Activated CD4-positive, alpha-beta T cell treated with anti-CD3 and anti-CD28 coated beads for 36 hours (primary cell): ENCODE measurements around the gene S100A2. TPM values are rescaled to one million over a fixed set of nuclear protein-coding genes. Genes with fewer than 3 reads are reported as not detected.

Source experiments
- ATAC-seq: fragments of 200-7000 bp; cut with Tn5 transposase; one replicate; pipeline ENCODE4 v1.10.0; 2021; ENCODE audit warnings: mild to moderate bottlenecking, moderate library complexity
- CTCF ChIA-PET: fragments of 350-600 bp; sonication (Branson Sonifier 250); formaldehyde crosslinking; loops from one replicate; lab custom pipeline; 2021; ENCODE audit warnings: antibody characterized with exemption; lab: Charles Lee
- POLR2A ChIA-PET: fragments of 350-600 bp; sonication (Branson Sonifier 250); formaldehyde crosslinking; loops from one replicate; lab custom pipeline; 2021; ENCODE audit warnings: antibody characterized with exemption, inconsistent platforms; lab: Charles Lee
- DNase-seq: peaks from one replicate; pipeline ENCODE4 v3.0.0-alpha.2; 2020
- H3K27ac Mint-ChIP-seq: one replicate; pipeline ENCODE4 v1.8.0; 2021; ENCODE audit warnings: mixed read lengths
- H3K27me3 Mint-ChIP-seq: one replicate; pipeline ENCODE4 v1.8.0; 2021; ENCODE audit warnings: mixed read lengths
- H3K36me3 Mint-ChIP-seq: one replicate; pipeline ENCODE4 v1.8.0; 2021; ENCODE audit warnings: low read depth, mixed read lengths
- H3K4me1 Mint-ChIP-seq: one replicate; pipeline ENCODE4 v1.8.0; 2021; ENCODE audit warnings: mixed read lengths
- H3K4me3 Mint-ChIP-seq: one replicate; pipeline ENCODE4 v1.8.0; 2021; ENCODE audit warnings: mild to moderate bottlenecking, moderate library complexity, mixed read lengths
- H3K9me3 Mint-ChIP-seq: one replicate; pipeline ENCODE4 v1.8.0; 2021; ENCODE audit warnings: low read depth, mixed read lengths
- intact Hi-C, 2 experiments: fragments of 100-400 bp; cut with DNase I in 1 of 2; cut with micrococcal nuclease in 1 of 2; formaldehyde crosslinking; loops; one replicate each; pipeline versions ENCODE4 v1.14.2 to v1.15.1; 2022 to 2024; cut with DNase I, micrococcal nuclease
- total RNA-seq, 2 experiments: library from RNA; stranded (reverse); gene quantifications; one replicate each; pipeline ENCODE4 v1.2.3, GENCODE V29; 2021

S100A2 gene
- total RNA-seq, 2 experiments from 2014 or later: 3.3 to 7.0 TPM

DNA sequence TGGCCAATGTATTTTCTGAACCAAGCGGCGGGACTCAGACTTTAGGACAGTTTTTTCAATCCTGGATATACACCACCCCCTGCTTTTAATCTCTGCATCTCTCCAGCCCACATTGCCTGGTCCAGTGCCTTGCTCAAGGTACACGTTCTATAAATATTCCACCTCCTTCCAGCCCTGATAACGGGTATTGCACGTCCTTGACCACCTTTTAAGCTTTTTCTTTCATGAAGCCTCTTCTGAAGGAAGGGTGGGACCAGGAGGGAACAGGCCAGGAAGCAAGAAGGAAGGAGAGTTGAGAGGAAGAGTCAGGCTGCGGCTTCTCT is 43.9 kb upstream of the S100A2 start:
- intact Hi-C loops: loop anchor here in 1 of 2 experiments (10.0 kb wide), 1 partner anchor 255 kb away; the partner anchor contains the start of gene S100A9
- no peak overlapping the region for H3K4me3 Mint-ChIP-seq
- ChIA-PET CTCF (no interaction called here), POLR2A (no interaction called here)
- no peaks in the 10 kb centered on the region for H3K27me3 Mint-ChIP-seq
- H3K27ac Mint-ChIP-seq: no peak overlapping the region
- H3K9me3 Mint-ChIP-seq: no peaks in the 10 kb centered on the region
- no peaks in the 10 kb centered on the region for H3K36me3 Mint-ChIP-seq
- DNase-seq (no peak), ATAC-seq (no peak)
- H3K4me1 Mint-ChIP-seq: no peaks in the 10 kb centered on the region

DNA sequence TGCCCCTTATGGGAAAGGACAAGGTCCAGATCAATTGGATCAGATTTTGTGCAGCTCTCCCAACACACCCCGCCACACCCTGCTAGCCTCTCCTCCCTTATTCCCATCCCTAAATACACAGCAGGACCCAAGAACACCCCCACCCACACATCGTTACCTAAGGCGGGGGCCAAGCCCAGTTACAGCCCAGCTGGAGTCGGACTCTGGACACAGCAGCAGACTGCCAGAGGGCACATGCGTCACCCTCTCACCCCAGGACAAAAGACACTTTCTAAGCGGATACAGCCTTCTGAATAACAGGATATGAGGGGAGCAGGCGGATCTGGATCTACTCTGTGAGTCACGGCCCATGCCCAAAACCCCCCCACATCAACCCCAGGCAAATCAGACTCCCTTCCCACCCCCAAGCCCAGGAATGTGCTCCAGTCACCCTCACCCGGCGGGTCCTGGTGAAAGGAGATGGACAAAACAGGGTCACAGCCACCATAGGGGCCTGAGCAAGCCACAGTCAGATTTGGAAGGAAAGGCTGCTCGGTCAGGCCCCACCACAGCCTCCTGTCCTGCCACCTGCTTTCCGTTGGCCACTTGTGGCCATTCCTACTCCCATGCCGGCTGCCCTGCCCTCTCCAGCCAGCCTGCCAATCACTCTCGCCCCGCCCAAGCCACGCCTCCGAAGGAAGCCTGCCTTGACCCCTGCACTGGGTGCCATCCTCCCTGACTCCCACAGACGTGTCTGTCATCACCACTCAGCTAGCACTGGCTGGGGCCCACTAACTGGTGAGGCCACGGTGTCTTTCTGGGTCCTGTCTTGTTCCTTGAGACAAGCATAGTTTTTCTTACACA is 43.3 kb upstream of the S100A2 start:
- intact Hi-C loops: loop anchor here in 1 of 2 experiments (10.0 kb wide), 1 partner anchor 254 kb away; the partner anchor contains the start of gene S100A9
- Mint-ChIP-seq H3K27me3 (no peaks in the 10 kb centered on the region), H3K4me3 (no peak overlapping the region), H3K27ac (no peak overlapping the region), H3K9me3 (no peaks in the 10 kb centered on the region), H3K4me1 (no peaks in the 10 kb centered on the region), H3K36me3 (no peaks in the 10 kb centered on the region)
- no peak for ATAC-seq
- ChIA-PET CTCF (interaction anchor here (2.3 to 2.6 kb wide), 2 partner anchors 8 to 98 kb away, joined by 9 to 11 read pairs; no protein-coding TSS in a partner anchor), POLR2A (no interaction called here)
- DNase-seq: no peak

DNA sequence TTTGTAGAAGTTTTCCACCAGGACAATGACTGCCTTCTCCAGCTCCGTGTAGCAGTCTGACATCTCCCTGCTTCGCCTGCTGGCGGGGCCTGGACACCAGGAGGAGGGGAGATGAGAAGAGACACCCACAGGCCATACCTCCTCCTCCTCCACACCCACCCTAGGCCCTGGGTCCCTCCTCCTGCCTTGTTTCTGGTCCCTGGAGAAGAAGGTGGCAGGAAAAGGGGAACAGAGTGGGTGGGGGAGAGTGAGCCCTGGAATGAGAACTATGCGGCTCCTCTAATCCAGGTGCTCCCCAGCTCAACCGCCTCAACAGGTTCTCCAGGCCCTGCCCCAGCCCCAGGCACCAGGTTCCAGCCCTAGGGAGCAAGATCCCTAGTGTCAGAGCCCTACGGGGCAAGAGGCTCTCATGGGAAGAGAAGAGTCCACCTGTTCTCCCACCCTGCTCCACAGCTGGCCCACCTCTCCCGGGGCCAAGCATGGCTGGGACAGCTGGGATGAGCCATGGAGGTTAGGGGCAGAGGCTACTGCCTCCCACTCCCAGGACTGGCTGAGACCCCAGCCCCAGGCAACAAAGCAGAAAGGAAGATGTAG is 42.5 kb upstream of the S100A2 start:
- H3K4me1 Mint-ChIP-seq: no peaks in the 10 kb centered on the region
- no peaks in the 10 kb centered on the region for H3K9me3 Mint-ChIP-seq
- POLR2A ChIA-PET: no interaction called here
- no peak for DNase-seq
- ATAC-seq: no peak
- no peak overlapping the region for H3K4me3 Mint-ChIP-seq
- CTCF ChIA-PET: interaction anchor here (0.8 to 2.6 kb wide), 4 partner anchors 9 to 97 kb away, joined by 3 to 11 read pairs (median 7); no protein-coding TSS in a partner anchor
- no peaks in the 10 kb centered on the region for H3K36me3 Mint-ChIP-seq
- H3K27ac Mint-ChIP-seq: no peak overlapping the region
- intact Hi-C loops: loop anchor here in 1 of 2 experiments (10.0 kb wide), 1 partner anchor 253 kb away; the partner anchor contains the start of gene S100A9
- H3K27me3 Mint-ChIP-seq: no peaks in the 10 kb centered on the region

DNA sequence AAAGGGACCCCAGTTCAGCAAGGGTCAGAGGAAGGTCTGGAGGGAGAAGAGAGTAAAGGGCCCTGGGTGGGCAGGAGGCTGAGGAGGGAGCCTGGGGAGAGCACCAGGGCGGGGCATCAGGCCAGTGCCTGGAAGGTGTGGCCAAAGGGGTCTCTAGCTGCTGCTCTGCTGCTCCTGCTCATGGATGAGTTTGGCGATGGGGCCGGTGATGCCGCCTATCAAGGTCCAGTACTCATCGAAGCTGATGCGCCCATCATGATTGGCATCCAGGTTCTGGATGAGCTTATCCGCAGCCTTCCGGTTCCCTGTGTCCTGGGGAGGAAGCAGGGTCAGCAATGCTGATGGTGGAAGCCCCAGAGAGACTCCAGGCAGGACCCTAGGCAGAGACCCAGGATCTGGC is 41.7 kb upstream of the S100A2 start:
- Mint-ChIP-seq H3K4me1 (peaks cover 4% of the 10 kb centered on the region), H3K4me3 (no peak overlapping the region), H3K36me3 (no peaks in the 10 kb centered on the region), H3K27me3 (no peaks in the 10 kb centered on the region), H3K27ac (no peak overlapping the region), H3K9me3 (no peaks in the 10 kb centered on the region)
- no peak for DNase-seq
- intact Hi-C loops: loop anchor here in 1 of 2 experiments (10.0 kb wide), 1 partner anchor 253 kb away; the partner anchor contains the start of gene S100A9
- ChIA-PET POLR2A (no interaction called here), CTCF (interaction anchor here (0.6 to 2.6 kb wide), 5 partner anchors 8 to 96 kb away, joined by 3 to 11 read pairs (median 5); no protein-coding TSS in a partner anchor)
- no peak for ATAC-seq

DNA sequence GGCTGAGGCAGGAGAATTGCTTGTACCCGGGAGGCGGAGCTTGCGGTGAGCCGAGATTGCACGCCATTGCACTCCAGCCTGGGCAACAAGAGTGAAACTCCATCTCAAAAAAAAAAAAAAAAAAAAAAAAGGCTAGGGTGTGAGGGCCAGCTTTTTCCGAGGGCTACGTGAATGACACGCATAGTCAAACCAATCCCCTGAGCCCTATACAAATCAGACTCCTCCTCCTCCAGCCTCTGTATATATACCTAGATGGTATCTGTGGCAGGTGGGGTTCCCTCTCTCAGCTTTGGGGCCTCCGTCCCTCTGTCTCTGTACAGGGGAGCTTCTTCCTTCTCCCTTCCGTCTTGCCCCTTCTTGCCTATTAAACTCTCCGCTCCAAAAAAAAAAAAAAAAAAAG is 40.5 kb upstream of the S100A2 start:
- Mint-ChIP-seq H3K36me3 (no peaks in the 10 kb centered on the region), H3K4me1 (peaks cover 5% of the 10 kb centered on the region), H3K9me3 (no peaks in the 10 kb centered on the region), H3K27ac (no peak overlapping the region), H3K27me3 (no peaks in the 10 kb centered on the region), H3K4me3 (no peak overlapping the region)
- ATAC-seq (no peak), DNase-seq (no peak)
- ChIA-PET CTCF (interaction anchor here (1.6 to 2.6 kb wide), 3 partner anchors 8 to 95 kb away, joined by 5 to 11 read pairs (median 9); no protein-coding TSS in a partner anchor), POLR2A (no interaction called here)
- intact Hi-C loops: loop anchor here in 1 of 2 experiments (10.0 kb wide), 1 partner anchor 251 kb away; the partner anchor contains the start of gene S100A9

DNA sequence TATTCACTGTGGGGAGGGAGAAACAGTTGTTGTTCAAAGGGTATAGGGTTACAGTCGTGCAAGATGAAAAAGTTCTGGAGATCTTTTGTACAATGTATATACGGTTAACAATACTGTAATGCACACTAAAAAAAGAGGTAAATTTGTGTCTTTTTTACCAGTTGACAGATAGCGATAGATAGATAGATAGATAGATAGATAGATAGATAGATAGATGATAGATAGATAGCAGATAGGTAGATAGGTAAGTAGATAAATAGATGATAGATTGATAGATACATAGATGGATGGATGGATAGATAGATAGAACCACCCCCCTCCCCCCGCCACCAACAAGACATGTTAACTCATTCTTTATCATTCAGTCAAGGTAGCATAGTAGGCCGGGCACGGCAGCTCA is 37.1 kb upstream of the S100A2 start:
- CTCF ChIA-PET: interaction anchor here (1.7 kb wide), 1 partner anchor 20 kb away, joined by 5 read pairs; no protein-coding TSS in a partner anchor
- Mint-ChIP-seq H3K36me3 (no peaks in the 10 kb centered on the region), H3K27ac (no peak overlapping the region), H3K4me1 (peaks cover 13% of the 10 kb centered on the region), H3K9me3 (no peaks in the 10 kb centered on the region), H3K4me3 (no peak overlapping the region), H3K27me3 (no peaks in the 10 kb centered on the region)
- POLR2A ChIA-PET: no interaction called here
- intact Hi-C loops: loop anchor here in 1 of 2 experiments (10.0 kb wide), 1 partner anchor 248 kb away; the partner anchor contains the start of gene S100A9
- ATAC-seq: no peak
- no peak for DNase-seq

DNA sequence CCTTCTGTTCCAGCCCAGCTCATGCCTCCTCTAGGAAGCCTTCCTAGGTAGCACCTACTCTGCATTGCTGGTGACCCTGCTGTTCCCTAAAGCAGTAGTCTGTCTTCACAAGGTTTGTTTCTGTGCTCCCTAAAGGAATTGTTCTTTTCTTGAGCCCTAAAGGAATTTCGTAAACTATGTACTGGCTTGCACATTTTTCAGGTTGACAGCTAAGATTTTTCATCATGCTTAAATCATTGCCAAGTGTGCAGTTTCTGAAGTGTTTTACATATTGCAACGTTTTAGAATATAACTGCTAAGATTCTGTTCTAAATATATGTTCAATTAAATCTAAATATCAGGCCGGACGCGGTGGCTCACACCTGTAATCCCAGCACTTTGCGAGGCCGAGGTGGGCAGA is 34.2 kb upstream of the S100A2 start:
- ChIA-PET POLR2A (no interaction called here), CTCF (no interaction called here)
- no peak for DNase-seq
- no peak for ATAC-seq
- no peak overlapping the region for H3K27ac Mint-ChIP-seq
- H3K27me3 Mint-ChIP-seq: no peaks in the 10 kb centered on the region
- no peak overlapping the region for H3K4me3 Mint-ChIP-seq
- no peaks in the 10 kb centered on the region for H3K36me3 Mint-ChIP-seq
- peaks cover 22% of the 10 kb centered on the region for H3K4me1 Mint-ChIP-seq
- intact Hi-C loops: loop anchor here in 1 of 2 experiments (10.0 kb wide), 1 partner anchor 245 kb away; the partner anchor contains the start of gene S100A9
- no peaks in the 10 kb centered on the region for H3K9me3 Mint-ChIP-seq

DNA sequence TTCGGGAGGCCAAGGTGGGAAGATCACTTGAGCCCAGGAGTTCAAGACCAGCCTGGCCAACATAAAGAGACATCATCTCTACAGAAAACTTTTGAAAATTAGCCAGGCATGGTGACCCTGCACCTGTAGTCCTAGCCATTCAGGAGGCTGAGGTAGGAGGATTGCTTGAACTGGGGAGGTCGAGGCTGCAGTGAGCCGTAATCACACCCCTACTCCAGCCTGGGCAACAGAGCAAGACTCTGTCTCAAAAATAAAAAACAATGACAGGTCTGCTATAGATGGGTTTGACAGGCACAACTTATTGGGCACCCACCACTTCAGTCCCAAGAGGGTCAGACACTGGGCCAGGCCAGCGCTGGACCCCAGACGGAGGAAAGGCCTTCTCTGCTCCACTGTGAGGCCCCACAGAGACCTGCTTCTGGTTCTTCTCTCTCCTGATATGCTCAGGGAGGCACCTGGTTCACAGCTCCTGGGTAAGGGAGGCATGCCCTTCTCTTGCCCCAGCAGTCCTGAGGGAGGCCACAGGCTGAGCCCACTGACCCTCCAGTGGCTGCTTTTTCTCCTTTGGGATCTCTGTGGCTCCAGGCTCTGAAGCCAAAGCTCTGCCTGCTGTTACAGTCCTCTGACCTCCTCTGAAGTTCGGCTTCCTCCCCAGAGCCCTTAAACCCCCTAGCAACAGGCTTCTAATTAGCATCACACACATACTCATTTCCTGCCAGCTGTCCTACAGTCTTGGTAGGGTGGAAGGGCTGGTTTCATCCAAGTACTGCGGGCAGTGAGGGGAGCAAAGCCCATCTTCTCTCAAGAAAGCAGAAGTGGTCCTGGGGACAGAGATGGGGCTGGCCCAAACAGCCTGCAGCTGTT is 32.9 kb upstream of the S100A2 start:
- H3K4me3 Mint-ChIP-seq: no peak overlapping the region
- peak; percentile 72 for ATAC-seq
- intact Hi-C loops: no loop called here
- peak overlapping the region; percentile 59 for H3K27ac Mint-ChIP-seq
- H3K27me3 Mint-ChIP-seq: no peaks in the 10 kb centered on the region
- H3K9me3 Mint-ChIP-seq: no peaks in the 10 kb centered on the region
- no peaks in the 10 kb centered on the region for H3K36me3 Mint-ChIP-seq
- peaks cover 22% of the 10 kb centered on the region for H3K4me1 Mint-ChIP-seq
- ChIA-PET POLR2A (no interaction called here), CTCF (interaction anchor here (0.6 to 1.5 kb wide), 10 partner anchors 9 to 1603 kb away, joined by 3 to 7 read pairs (median 3); no protein-coding TSS in a partner anchor)
- peak; percentile 32 for DNase-seq

DNA sequence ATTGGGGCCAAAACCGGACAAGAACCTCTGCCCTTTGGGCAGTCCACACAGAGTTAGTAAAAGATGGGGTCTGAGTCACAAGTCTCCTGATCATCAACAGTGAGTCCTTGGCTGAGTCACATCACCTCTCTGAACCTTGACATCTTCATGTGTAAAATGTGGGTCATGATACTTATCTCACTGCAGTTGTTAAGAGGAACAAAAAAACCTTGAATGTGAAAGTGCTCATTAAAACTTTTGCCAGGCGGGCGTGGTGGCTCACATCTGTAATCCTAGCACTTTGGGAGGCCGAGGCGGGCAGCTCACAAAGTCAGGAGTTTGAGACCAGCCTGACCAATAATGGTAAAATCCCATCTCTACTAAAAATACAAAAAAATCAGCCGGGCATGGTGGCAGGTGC is 31.6 kb upstream of the S100A2 start:
- peak; percentile 51 for DNase-seq
- CTCF ChIA-PET: interaction anchor here (0.7 to 1.5 kb wide), 4 partner anchors 10 to 95 kb away, joined by 3 to 5 read pairs (median 3); no protein-coding TSS in a partner anchor
- intact Hi-C loops: loop anchor here in 1 of 2 experiments (1.0 kb wide), 1 partner anchor 24 kb away; no protein-coding TSS in a partner anchor
- Mint-ChIP-seq H3K4me3 (no peak overlapping the region), H3K4me1 (peaks cover 17% of the 10 kb centered on the region), H3K9me3 (no peaks in the 10 kb centered on the region), H3K27me3 (no peaks in the 10 kb centered on the region), H3K36me3 (no peaks in the 10 kb centered on the region), H3K27ac (peak overlapping the region; percentile 63)
- POLR2A ChIA-PET: no interaction called here
- ATAC-seq: peak; percentile 98

DNA sequence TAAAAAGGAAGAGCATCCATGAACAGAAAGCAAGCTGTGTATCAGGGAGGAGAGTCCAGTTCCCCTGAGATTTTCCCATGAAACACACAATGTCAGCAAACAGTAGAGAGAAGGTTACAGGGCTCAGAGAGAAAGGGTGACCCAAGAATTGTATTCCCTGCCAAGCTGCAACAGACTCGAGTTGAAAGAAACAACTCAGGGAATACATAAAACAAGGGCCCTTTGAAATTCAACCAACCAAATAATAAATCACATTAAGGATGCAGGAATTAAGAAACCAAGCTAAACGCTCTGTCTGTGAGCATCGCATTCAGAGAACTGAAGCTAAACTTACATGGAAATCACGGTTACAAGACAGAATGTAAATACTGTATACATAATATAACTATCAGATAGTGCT is 27.1 kb upstream of the S100A2 start:
- no peak overlapping the region for H3K27ac Mint-ChIP-seq
- no peaks in the 10 kb centered on the region for H3K9me3 Mint-ChIP-seq
- intact Hi-C loops: no loop called here
- peaks cover 9% of the 10 kb centered on the region for H3K4me1 Mint-ChIP-seq
- no peaks in the 10 kb centered on the region for H3K27me3 Mint-ChIP-seq
- no peak for ATAC-seq
- H3K4me3 Mint-ChIP-seq: no peak overlapping the region
- no peak for DNase-seq
- POLR2A ChIA-PET: no interaction called here
- CTCF ChIA-PET: interaction anchor here (1.1 to 1.4 kb wide), 5 partner anchors 11 to 90 kb away, joined by 3 to 6 read pairs (median 5); no protein-coding TSS in a partner anchor
- H3K36me3 Mint-ChIP-seq: no peaks in the 10 kb centered on the region
